ENCODE results near the gene ITK. TPM values are rescaled to one million over a fixed set of nuclear protein-coding genes. Genes with fewer than 3 reads are reported as not detected.

Gene ITK
- total RNA-seq, 6 experiments from 2014 or later: 0.35 to 1.2 (median 0.74) TPM

- Histone ChIP-seq H3K27me3 (no peaks in the 10 kb centered on the region), H3K4me1 (no peaks in the 10 kb centered on the region), H3K36me3 (no peaks in the 10 kb centered on the region), H3K9me3 (no peaks in the 10 kb centered on the region), H3K27ac (no peak overlapping the region), H3K4me3 (no peak overlapping the region)
- DNase-seq (no peak), ATAC-seq (no peak)
- no peak for TF ChIP-seq POLR2A (IDR thresholded peaks at IDR 0.05)
- TF ChIP-seq, protein P1, sequence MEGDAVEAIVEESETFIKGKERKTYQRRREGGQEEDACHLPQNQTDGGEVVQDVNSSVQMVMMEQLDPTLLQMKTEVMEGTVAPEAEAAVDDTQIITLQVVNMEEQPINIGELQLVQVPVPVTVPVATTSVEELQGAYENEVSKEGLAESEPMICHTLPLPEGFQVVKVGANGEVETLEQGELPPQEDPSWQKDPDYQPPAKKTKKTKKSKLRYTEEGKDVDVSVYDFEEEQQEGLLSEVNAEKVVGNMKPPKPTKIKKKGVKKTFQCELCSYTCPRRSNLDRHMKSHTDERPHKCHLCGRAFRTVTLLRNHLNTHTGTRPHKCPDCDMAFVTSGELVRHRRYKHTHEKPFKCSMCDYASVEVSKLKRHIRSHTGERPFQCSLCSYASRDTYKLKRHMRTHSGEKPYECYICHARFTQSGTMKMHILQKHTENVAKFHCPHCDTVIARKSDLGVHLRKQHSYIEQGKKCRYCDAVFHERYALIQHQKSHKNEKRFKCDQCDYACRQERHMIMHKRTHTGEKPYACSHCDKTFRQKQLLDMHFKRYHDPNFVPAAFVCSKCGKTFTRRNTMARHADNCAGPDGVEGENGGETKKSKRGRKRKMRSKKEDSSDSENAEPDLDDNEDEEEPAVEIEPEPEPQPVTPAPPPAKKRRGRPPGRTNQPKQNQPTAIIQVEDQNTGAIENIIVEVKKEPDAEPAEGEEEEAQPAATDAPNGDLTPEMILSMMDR (IDR thresholded peaks at IDR 0.05): no peak
- 68% methylated on average over 3 of the region's 4 CpGs for WGBS (ENCODE audit: insufficient coverage, low coverage, low lambda C conversion rate, missing lambda C conversion rate)
- intact Hi-C loops (cut with DNase I): loop anchor here in 1 of 2 donors (5.0 kb wide), 1 partner anchor 77 kb away; no protein-coding TSS in a partner anchor
Observed at GRCh38 chr5:157245476-157245875, 64.8 kb downstream of the ITK start.

DNA sequence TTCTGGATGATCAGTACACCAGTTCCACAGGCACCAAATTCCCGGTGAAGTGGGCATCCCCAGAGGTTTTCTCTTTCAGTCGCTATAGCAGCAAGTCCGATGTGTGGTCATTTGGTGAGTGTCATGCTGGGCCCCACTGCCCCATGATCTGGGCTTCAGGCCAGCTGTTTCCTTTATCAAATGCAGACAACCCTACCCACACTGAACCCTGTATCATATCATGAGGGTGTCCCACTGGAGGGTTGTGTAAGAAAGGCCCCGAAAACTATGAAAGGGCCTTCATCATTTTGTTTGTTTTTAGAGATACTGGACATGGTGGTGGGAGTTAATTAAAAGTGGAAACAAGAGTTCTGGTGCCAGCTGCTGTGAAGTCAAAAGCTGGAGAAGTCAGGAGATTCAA, 65.2 kb downstream of the ITK start:
- no peak overlapping the region for H3K4me3 ChIP-seq
- H3K4me1 ChIP-seq: no peaks in the 10 kb centered on the region
- ATAC-seq (no peak), DNase-seq (no peak)
- H3K9me3 ChIP-seq: no peaks in the 10 kb centered on the region
- no peak overlapping the region for H3K27ac ChIP-seq
- H3K36me3 ChIP-seq: no peaks in the 10 kb centered on the region
- intact Hi-C loops (cut with DNase I): loop anchor here in 1 of 2 donors (5.0 kb wide), 1 partner anchor 76 kb away; no protein-coding TSS in a partner anchor
- TF ChIP-seq, protein P1 (IDR thresholded peaks at IDR 0.05): no peak
- TF ChIP-seq POLR2A (IDR thresholded peaks at IDR 0.05): no peak
- WGBS (ENCODE audit: insufficient coverage, low coverage, low lambda C conversion rate, missing lambda C conversion rate): 75% methylated on average over 4 of the region's 4 CpGs
- H3K27me3 ChIP-seq: no peaks in the 10 kb centered on the region

DNA sequence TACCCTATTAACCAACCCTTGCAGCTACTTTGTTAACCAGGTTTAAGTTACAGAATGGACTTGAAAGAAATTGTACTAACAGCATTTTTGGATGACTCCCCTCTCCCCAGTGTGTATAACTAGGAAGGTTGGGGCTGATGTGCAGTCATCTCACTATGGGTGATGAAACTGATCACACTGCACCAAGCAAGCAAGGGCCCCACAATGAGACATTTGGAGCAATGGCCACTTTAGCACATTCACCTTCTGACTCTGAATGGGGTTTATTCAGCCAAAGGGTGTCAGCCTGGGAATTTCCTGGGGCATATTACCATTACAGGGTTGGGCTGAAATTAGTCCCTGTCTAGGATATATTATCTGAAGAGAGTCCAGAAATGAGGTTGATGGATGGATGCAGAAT, 66.6 kb downstream of the ITK start:
- H3K9me3 ChIP-seq: no peaks in the 10 kb centered on the region
- no peak overlapping the region for H3K4me3 ChIP-seq
- no peaks in the 10 kb centered on the region for H3K4me1 ChIP-seq
- DNase-seq (no peak), ATAC-seq (no peak)
- H3K36me3 ChIP-seq: no peaks in the 10 kb centered on the region
- H3K27ac ChIP-seq: no peak overlapping the region
- intact Hi-C loops (cut with DNase I): loop anchor here in 1 of 2 donors (5.0 kb wide), 1 partner anchor 75 kb away; no protein-coding TSS in a partner anchor
- TF ChIP-seq, protein P1 (IDR thresholded peaks at IDR 0.05): no peak
- TF ChIP-seq POLR2A (IDR thresholded peaks at IDR 0.05): no peak
- H3K27me3 ChIP-seq: no peaks in the 10 kb centered on the region

GRCh38 chr5:157248821-157249470, 68.3 kb downstream of the ITK start:
- no peak overlapping the region for H3K27ac ChIP-seq
- no peaks in the 10 kb centered on the region for H3K36me3 ChIP-seq
- H3K4me3 ChIP-seq: no peak overlapping the region

More at GRCh38 chr5:157248821-157249470, 68.3 kb downstream of the ITK start:
- peak in 1 of 4 donors; percentile 30 for ATAC-seq
- Histone ChIP-seq H3K9me3 (no peaks in the 10 kb centered on the region), H3K27me3 (no peaks in the 10 kb centered on the region), H3K4me1 (no peaks in the 10 kb centered on the region)
- intact Hi-C loops (cut with DNase I): loop anchor here in 1 of 2 donors (5.0 kb wide), 1 partner anchor 73 kb away; no protein-coding TSS in a partner anchor
- WGBS (ENCODE audit: insufficient coverage, low coverage, low lambda C conversion rate, missing lambda C conversion rate): 67% methylated on average over 11 of the region's 11 CpGs
- no peak for TF ChIP-seq POLR2A (IDR thresholded peaks at IDR 0.05)
- TF ChIP-seq, protein P1 (IDR thresholded peaks at IDR 0.05): no peak
- no peak for DNase-seq
